ENCODE data around the gene CNTNAP5.
"Not testable (repeated sequence)": the region's sequence is repeated elsewhere in the genome, so short reads cannot be mapped to it uniquely, and the experiment has no call there.

CNTNAP5 gene

DNA sequence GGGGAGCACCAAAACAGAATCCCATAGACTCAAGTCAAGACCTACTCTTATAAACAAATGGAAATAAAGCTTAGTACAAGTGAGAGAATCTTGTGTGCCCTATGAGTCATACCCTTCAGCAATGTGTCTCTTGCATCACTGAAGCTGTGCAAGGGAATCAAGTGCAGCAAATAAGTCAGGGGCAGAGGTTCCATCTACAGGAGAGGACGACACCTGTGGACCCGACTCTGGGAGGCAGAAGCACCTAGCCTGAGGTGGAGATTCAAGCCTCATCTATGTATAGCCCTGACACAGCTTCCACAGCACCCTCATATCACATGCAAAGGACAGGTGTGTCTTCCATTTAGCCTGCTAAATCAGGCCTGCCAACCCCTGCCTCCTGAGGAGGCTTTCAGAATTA is 298.2 kb downstream of the CNTNAP5 start:
- no peak for DNase-seq (ENCODE audit: low spot score)

DNA sequence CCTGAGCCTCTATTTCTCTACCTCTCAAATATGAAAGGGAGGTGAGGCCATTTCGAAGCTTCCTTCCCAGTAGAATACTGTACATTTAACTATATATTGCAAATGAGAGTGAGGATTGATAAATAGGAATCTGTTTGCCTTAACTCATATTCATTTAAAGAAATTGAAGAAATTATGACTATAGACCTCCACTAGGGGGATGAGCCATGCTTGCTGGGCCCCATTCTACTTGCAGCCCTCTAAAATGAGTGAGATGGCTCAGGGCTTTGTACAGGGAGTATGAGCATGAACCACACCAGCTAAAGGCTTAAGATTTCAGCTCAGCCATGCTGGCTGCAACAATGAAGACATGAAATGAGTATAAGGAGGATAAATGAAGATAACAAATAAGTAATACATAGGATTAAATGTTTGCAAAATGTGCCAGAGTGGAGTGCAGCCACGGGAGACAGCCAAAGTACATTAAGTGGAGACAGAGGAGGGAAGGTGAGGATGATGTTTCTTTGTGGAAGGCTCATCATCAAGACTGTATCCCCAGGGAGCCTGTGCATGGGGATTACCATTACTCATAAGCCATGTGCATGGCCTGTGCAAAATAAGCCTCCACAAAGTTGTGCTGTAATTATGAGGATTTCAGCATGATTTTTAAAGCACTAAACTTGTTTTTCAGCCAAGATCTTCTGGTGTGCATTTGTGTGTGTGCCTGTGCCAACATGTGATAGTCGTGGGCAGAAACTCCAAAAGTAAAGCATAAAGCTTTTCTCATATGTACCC is 300.8 kb downstream of the CNTNAP5 start:
- no peak for DNase-seq (ENCODE audit: low spot score)

GRCh38 chr2:124327303-124327702 is 302.2 kb downstream of the CNTNAP5 start:
- no peak for DNase-seq (ENCODE audit: low spot score)

DNA sequence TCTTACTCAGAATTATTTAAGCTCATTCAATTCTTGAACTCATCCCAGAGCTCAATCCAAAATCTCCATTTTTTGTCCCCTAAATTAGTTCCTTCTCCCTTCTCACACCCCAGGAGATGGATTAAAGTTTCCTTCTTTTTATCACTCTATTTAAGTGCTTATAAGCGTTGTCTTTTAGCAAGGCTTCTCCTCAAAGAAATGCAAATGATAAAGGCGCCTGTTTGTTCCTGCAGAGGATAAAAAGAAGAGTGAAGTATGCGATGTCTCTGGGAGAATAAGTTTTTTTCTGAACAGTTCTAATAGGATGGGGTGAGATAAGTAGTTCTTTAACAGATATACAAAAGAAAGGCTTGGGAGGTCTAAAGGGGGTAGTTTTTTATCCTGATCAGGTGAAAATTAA is 303.3 kb downstream of the CNTNAP5 start:
- DNase-seq (ENCODE audit: low spot score), result no peak

GRCh38 chr2:124333784-124334183 is 308.7 kb downstream of the CNTNAP5 start:
- DNase-seq (ENCODE audit: low spot score), result no peak

DNA sequence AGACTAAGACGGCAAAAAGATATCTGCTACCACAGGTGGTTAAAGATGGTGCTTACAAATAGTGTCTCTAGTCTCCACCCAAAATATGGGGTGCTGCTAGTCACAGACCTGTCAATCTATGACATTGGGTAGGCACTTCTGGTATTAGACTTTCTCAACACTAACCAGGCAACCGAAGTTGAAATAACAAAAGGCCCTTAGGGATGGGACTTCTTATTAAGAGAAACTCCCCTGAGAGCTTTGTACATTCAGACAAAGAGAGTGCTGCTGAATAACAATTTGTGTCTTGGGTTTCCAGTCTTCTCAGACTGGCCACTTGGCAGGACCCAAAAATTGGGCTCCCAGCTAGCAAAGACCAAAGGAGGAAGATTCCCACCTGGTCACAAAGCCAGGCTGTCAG is 310.0 kb downstream of the CNTNAP5 start:
- DNase-seq (ENCODE audit: low spot score), result no peak

GRCh38 chr2:124339709-124340108 is 314.6 kb downstream of the CNTNAP5 start:
- no peak for DNase-seq (ENCODE audit: low spot score)

GRCh38 chr2:124343827-124344498 is 318.9 kb downstream of the CNTNAP5 start:
- no peak for DNase-seq (ENCODE audit: low spot score)

DNA sequence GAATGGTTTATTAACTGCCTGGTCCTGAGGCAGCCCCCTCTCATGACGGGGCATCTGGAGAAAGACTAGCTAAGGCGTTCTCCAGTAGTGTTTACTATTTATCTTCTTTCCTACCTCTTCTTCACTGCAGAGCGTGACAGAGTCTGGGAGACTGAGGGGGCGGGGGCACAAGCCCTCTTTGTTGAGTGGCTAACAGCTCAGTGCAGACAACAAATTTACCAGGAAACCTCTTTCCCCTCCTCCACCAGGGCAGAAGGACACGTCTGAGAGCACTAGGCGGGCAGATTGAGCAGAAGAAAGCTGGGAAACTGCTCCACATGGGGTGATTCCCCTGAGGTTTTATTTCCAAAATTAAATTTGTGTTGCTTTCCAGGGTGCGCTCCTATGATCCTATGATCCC is 322.1 kb downstream of the CNTNAP5 start:
- no peak for DNase-seq (ENCODE audit: low spot score)

DNA sequence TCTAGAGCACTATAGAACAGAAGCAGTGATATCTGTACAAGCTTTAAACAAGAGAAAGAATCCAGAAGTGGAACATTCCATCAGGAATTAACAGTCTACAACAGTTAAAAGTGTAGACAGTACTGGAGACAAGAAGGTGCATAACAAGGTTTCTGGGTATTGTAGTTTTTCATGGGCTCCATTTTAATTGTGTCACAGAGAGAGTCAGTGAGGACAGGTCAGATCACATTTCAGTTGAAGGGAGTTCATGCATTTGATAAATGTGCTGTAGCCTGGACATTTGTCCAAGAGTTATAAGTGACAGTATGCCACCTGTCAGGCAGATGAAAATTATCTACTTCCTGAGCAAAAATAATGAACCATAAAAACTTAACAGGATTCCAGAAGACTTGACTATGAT is 328.6 kb downstream of the CNTNAP5 start:
- DNase-seq (ENCODE audit: low spot score), result no peak

DNA sequence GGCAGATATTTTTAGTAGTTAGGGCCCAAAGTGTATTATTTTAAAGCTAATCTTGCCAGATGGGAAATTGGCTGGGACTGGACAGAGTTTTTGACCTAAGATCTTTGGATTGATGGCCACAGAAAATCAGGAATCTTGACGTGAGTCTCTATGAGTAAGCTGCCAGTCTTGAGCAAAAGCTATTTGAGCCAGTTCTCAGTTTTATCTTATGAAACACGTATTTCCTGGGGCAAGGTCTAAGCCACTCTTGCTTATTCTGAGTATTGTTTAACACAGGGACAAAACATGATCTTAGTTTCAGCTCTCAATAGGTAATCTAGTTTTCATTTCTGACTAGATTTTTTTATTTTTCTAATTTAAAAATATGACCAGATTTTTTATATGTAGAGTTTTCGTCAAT is 329.4 kb downstream of the CNTNAP5 start:
- DNase-seq (ENCODE audit: low spot score), result no peak

- DNase-seq (ENCODE audit: low spot score), result not testable (repeated sequence)
Observed at GRCh38 chr2:124361966-124362365, 336.9 kb downstream of the CNTNAP5 start.

DNA sequence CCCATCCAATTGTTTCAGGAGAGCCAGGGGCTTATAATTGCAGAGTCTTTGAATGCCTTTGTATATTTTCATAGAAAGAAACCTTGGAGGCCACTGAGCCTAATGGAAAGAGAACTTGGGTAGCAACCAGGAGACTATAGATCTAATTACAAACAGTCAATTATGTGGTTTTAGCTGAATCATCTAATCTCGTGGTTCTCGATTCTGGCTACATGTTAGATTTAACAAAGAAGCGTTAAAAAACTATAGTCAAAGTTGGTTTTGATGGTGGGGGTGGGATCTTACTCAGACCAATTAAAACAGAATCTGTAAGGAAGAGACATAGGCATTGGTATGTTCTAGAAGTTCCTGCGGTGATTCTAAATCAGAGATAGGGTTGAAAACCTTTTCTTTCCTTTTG is 344.1 kb downstream of the CNTNAP5 start:
- DNase-seq (ENCODE audit: low spot score), result no peak

DNA sequence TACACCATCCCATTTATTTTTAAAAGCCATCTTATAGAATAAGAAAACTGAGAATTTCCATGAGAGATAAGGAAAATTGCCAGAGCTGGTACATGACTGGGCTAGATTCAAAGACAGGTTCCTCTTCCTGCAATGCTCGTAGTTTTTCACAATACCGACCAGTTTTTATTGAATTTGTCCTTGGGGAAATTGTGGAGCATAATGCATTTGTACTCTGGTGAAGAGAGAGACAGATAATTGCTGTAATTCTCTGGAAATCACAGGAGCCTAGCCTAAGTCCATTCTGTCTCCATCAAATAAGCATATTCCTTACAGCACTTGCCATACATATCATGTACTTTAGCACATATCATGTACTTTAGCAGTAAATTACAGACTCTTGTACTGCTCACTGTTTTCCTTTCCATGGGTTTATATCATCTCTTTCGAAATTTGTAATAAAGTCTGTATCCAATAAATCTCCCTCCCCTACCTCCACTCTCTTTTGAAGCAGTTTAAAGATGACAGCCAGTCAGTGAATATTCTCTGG is 355.2 kb downstream of the CNTNAP5 start:
- DNase-seq (ENCODE audit: low spot score), result no peak

DNA sequence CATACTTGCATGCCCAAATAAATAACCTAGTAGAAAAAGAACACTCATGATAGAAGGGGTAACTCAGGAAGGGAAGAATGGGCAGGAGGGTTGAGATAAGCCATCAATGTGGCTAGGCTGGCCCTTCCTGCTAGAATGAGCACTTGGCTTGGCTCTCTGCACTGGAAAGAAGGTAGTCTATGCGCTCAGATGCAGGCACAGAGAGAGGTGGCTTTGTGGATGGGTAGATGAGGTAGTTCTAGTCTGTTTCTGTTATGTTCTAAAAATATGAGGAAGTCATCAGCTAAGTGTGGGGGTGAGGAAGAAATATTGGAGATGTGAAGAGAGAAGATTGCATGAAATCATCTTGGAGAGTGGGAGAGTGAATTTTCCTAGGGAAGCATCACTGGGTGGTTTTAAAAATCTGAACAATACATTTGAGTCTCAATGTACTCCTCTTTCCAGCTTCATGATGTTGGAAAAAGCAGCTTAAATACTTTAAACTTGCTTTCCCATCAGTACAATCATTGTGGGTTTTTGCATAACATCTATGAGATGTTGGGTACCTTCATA is 357.1 kb downstream of the CNTNAP5 start:
- no peak for DNase-seq (ENCODE audit: low spot score)

DNA sequence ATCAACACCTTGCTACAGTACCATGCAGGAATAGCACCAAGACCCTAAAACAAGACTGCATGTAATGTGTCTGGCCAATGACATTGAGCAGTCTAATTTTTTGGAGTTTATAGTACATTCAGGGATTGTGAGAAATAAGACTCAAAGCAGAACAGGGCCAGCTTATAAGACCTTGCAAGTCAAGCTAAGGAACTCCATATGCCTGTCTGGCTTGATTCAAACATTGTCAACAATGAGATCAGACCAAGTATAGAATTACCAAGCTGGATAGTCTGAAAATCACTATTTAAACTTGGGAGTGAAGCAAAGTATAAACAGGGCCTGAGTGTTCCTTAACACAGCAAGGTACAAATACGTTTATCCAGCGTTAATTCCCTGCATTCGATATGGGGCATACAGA is 370.9 kb downstream of the CNTNAP5 start:
- no peak for DNase-seq (ENCODE audit: low spot score)

GRCh38 chr2:124402274-124402673 is 377.2 kb downstream of the CNTNAP5 start:
- DNase-seq (ENCODE audit: low spot score), result no peak

GRCh38 chr2:124407836-124408534 is 382.9 kb downstream of the CNTNAP5 start:
- DNase-seq (ENCODE audit: low spot score), result not testable (repeated sequence)

DNA sequence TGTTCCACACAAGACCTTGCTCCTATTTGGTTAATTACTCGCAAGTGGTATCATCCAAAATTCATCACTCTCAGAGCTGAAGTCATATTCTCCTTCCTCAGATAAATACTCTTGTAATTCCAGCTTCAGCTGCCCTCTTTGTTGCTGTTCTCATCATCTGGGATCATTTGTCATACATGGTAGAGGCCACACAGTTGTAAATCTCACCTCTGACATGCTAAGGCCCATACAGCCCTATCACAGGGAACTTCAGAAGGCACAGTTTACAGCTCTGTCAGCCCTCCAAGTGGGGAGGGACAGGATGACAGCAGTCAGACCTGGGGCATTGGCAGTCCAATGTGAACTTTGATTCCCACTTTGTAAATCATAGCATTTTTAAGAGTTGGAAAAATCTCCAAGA is 399.0 kb downstream of the CNTNAP5 start:
- DNase-seq (ENCODE audit: low spot score), result no peak

DNA sequence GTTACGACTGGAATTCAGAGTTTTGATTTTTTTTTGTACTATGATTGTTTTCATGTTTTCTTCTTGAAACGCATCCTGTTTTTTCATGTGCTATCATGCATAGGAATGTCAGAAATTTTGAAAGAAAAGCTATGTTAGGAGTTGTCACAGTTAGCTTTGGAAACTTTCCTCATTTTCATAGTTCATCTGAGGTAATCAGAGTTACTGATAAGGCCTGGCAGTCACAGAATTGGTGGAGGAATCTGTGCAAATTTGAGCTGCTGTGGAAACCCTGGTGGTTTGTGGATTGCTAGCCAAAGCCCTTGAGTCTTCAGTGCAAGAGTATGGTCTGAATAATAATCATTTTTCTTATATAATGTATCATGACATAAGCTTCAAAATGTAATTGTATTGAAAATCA is 401.0 kb downstream of the CNTNAP5 start:
- no peak for DNase-seq (ENCODE audit: low spot score)

- DNase-seq (ENCODE audit: low spot score), result no peak
Observed at GRCh38 chr2:124426625-124427024, 401.5 kb downstream of the CNTNAP5 start.

DNA sequence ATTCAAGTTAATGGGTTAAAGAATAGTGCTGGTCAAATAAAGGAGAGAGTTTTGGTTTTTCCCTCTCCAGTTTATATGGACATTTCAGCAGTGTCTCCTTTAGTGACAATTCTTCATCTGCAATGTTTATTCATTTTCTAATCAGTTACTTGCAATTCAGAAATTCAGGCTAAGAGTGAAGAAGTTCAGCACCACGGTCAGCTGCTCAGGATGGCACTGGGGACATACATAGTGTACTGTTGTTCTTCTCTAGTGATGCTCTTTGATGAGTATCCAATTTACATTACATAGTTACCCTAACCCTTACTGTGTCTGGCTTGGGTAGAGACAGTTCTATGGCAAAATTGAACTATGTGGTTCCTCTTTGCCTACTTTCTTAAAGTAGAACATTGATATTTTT is 412.7 kb downstream of the CNTNAP5 start:
- no peak for DNase-seq (ENCODE audit: low spot score)

GRCh38 chr2:124450481-124450880 is 425.4 kb downstream of the CNTNAP5 start:
- no peak for DNase-seq (ENCODE audit: low spot score)

Measured in HuH-7.5 (cell line).